Naive thymus-derived CD4-positive, alpha-beta T cell (primary cell): ENCODE measurements around the gene MTFR2. TPM values are rescaled to one million over a fixed set of nuclear protein-coding genes. Genes with fewer than 3 reads are reported as not detected.

ENCODE experiments used
- ATAC-seq: fragments of 150-1000 bp; cut with Tn5 transposase; 2 replicates; pipeline ENCODE4 v1.10.0; 2021; ENCODE audit warnings: mild to moderate bottlenecking, moderate library complexity
- CTCF ChIA-PET: fragments of 350-600 bp; sonication (Branson Sonifier 250); formaldehyde crosslinking; loops from one replicate; lab custom pipeline; 2021; ENCODE audit warnings: antibody characterized with exemption; lab: Charles Lee
- POLR2A ChIA-PET: fragments of 350-600 bp; sonication (Branson Sonifier 250); formaldehyde crosslinking; loops from one replicate; lab custom pipeline; 2021; ENCODE audit warnings: antibody characterized with exemption, inconsistent platforms; lab: Charles Lee
- DNase-seq, 9 donors: peaks; one replicate each; pipeline versions ENCODE4 v3.0.0 to v3.0.0-alpha.2; 2020 to 2022; ENCODE audit warnings: mixed read lengths in 1 of 9
- H3K27ac ChIP-seq: one replicate; pipeline ENCODE4 v1.7.0; 2013; ENCODE audit warnings: mild to moderate bottlenecking, low read depth, low read length, moderate library complexity
- H3K27me3 ChIP-seq, 2 donors: one replicate each; pipeline ENCODE4 v1.7.0; 2013; ENCODE audit warnings: low read length in 2 of 2, mild to moderate bottlenecking in 2 of 2, moderate library complexity in 2 of 2; ENCODE audit not compliant: control insufficient read depth in 2 of 2, insufficient read depth in 2 of 2
- H3K36me3 ChIP-seq, 3 experiments: 1 replicate in 2 of 3; 2 replicates in 1 of 3; pipeline ENCODE4 v1.7.0; 2013; ENCODE audit warnings: low read length in 3 of 3, mild to moderate bottlenecking in 3 of 3, moderate library complexity in 1 of 3; ENCODE audit not compliant: insufficient read depth in 3 of 3, control insufficient read depth in 2 of 3
- H3K4me1 ChIP-seq, 2 donors: one replicate each; pipeline ENCODE4 v1.7.0; 2013; ENCODE audit warnings: low read length in 2 of 2, mild to moderate bottlenecking in 2 of 2, moderate library complexity in 1 of 2; ENCODE audit not compliant: control insufficient read depth in 2 of 2, insufficient read depth in 2 of 2
- H3K4me3 ChIP-seq: 2 replicates; pipeline ENCODE4 v1.7.0; 2013; ENCODE audit warnings: mild to moderate bottlenecking, low read length
- H3K9me3 ChIP-seq, 3 experiments: 1 replicate in 2 of 3; 2 replicates in 1 of 3; pipeline ENCODE4 v1.7.0; 2013; ENCODE audit warnings: low read length in 3 of 3; ENCODE audit not compliant: control insufficient read depth in 2 of 3
- H3K27ac Mint-ChIP-seq, 9 donors: one replicate each; pipeline ENCODE4 v1.8.0; 2020 to 2022; ENCODE audit warnings: mixed read lengths in 9 of 9, mild to moderate bottlenecking in 8 of 9, moderate library complexity in 5 of 9, inconsistent platforms in 2 of 9
- H3K27me3 Mint-ChIP-seq, 5 donors: one replicate each; pipeline ENCODE4 v1.8.0; 2021 to 2022; ENCODE audit warnings: mixed read lengths in 5 of 5, mild to moderate bottlenecking in 1 of 5
- H3K36me3 Mint-ChIP-seq, 5 donors: one replicate each; pipeline ENCODE4 v1.8.0; 2020 to 2022; ENCODE audit warnings: mixed read lengths in 5 of 5, mild to moderate bottlenecking in 3 of 5, inconsistent platforms in 1 of 5
- H3K4me1 Mint-ChIP-seq, 7 donors: one replicate each; pipeline ENCODE4 v1.8.0; 2020 to 2022; ENCODE audit warnings: mixed read lengths in 7 of 7, mild to moderate bottlenecking in 3 of 7, inconsistent platforms in 1 of 7
- H3K4me3 Mint-ChIP-seq, 10 donors: one replicate each; pipeline ENCODE4 v1.8.0; 2020 to 2022; ENCODE audit warnings: mild to moderate bottlenecking in 10 of 10, mixed read lengths in 10 of 10, moderate library complexity in 6 of 10, inconsistent platforms in 2 of 10
- H3K9me3 Mint-ChIP-seq, 11 donors: one replicate each; pipeline ENCODE4 v1.8.0; 2020 to 2022; ENCODE audit warnings: mixed read lengths in 11 of 11, mild to moderate bottlenecking in 4 of 11, inconsistent platforms in 1 of 11, moderate library complexity in 1 of 11
- intact Hi-C, 2 donors: fragments of 100-400 bp; cut with micrococcal nuclease; formaldehyde crosslinking; loops; one replicate each; pipeline ENCODE4 v1.15.1; 2023
- polyA plus RNA-seq, 2 donors: library from polyadenylated mRNA; unstranded; fragments of 300-500 nt; fragmentation: Illumina TruSeq; gene quantifications; one replicate each; pipeline ENCODE4 v1.2.3, GENCODE V29; 2021
- total RNA-seq, 6 experiments: library from RNA in 5 of 6; stranded (reverse) in 5 of 6; gene quantifications; 1 replicate in 5 of 6; 2 replicates in 1 of 6; pipeline ENCODE4 v1.2.3 and lab custom pipeline; 2021 to 2026

The MTFR2 gene
- total and polyA plus RNA-seq, 7 experiments from 2014 or later, result 0.63 to 20.4 (median 1.2) TPM

DNA sequence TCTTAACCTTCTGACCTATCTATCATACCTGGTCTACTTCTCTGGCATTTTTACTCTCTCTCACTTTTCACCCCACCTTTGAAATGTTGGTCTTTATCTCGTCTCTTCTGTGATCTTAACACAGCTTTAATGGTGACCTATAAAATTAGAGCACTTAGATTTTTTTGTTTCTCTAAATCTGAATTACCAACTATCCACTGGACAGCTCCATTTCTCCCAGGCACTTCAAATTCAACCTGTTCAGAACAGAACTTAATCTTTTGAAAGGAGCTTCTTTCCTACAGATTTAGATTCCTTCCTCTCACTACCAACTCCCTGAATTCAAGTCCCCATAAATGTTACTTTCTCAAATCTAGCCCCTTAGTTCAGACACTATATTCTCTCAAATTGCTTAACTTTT lies 15.0 kb upstream of the MTFR2 start:
- POLR2A ChIA-PET, result interaction anchor here (2.7 kb wide), 1 partner anchor 24 kb away, joined by 15 read pairs; the partner anchor contains the start of gene BCLAF1
- intact Hi-C loops, result loop anchor here in 1 of 2 donors (1.0 to 2.0 kb wide), 2 partner anchors 10 to 14 kb away; partner anchors contain the start of gene MTFR2
- H3K4me3 ChIP-seq, result no peak overlapping the region
- no peak for ATAC-seq
- Mint-ChIP-seq H3K27ac (peak overlapping the region in 8 of 9 donors; percentile 21 to 80 (median 42)), H3K36me3 (peaks cover 18 to 63% (median 34%) of the 10 kb centered on the region in 5 donors), H3K27me3 (no peaks in the 10 kb centered on the region), H3K4me1 (peaks cover 17 to 61% (median 42%) of the 10 kb centered on the region in 7 donors), H3K9me3 (no peaks in the 10 kb centered on the region), H3K4me3 (no peak overlapping the region)
- H3K9me3 ChIP-seq, result no peaks in the 10 kb centered on the region
- H3K27ac ChIP-seq, result no peak overlapping the region
- H3K36me3 ChIP-seq, result peaks cover 21 to 88% (median 85%) of the 10 kb centered on the region in 3 experiments
- no peak for DNase-seq
- CTCF ChIA-PET, result no interaction called here
- H3K27me3 ChIP-seq, result no peaks in the 10 kb centered on the region
- H3K4me1 ChIP-seq, result peaks cover 0 to 6% of the 10 kb centered on the region in 2 donors

DNA sequence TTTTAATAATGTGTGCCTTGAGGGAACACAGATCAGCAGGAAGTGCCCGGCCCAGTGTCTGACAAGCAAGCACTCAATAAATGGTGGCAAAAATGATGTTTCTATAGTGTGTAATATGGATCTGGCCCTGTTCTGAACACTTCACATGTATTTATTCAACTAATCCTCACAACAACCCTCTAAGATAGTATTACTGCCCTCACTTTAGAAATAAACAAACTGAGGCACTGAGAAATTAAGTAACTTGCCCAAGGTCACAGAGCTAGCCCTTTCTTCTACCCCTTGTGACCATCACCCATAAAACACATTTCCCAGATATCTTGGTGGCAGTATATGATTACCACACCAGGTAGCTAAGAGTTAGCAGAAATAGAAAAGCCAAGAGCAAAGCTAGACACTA lies 12.8 kb upstream of the MTFR2 start:
- Histone ChIP-seq H3K4me1 (peaks cover 0 to 5% of the 10 kb centered on the region in 2 donors), H3K9me3 (no peaks in the 10 kb centered on the region), H3K36me3 (peaks cover 30 to 88% (median 80%) of the 10 kb centered on the region in 3 experiments), H3K27ac (no peak overlapping the region), H3K4me3 (no peak overlapping the region), H3K27me3 (no peaks in the 10 kb centered on the region)
- ATAC-seq, result peak; percentile 19
- no peak for DNase-seq
- Mint-ChIP-seq H3K4me1 (peaks cover 17 to 51% (median 40%) of the 10 kb centered on the region in 7 donors), H3K4me3 (no peak overlapping the region), H3K27me3 (no peaks in the 10 kb centered on the region), H3K27ac (peak overlapping the region in 3 of 9 donors; percentile 7 to 12 (median 9)), H3K36me3 (peaks cover 15 to 50% (median 29%) of the 10 kb centered on the region in 5 donors), H3K9me3 (no peaks in the 10 kb centered on the region)
- ChIA-PET POLR2A (interaction anchor here (0.8 to 1.9 kb wide), 2 partner anchors 12 to 27 kb away, joined by 3 to 8 read pairs; partner anchors contain the start of gene BCLAF1), CTCF (interaction anchor here (0.8 to 1.1 kb wide), 2 partner anchors 54 to 1347 kb away, joined by 3 read pairs; no protein-coding TSS in a partner anchor)
- intact Hi-C loops, result no loop called here

DNA sequence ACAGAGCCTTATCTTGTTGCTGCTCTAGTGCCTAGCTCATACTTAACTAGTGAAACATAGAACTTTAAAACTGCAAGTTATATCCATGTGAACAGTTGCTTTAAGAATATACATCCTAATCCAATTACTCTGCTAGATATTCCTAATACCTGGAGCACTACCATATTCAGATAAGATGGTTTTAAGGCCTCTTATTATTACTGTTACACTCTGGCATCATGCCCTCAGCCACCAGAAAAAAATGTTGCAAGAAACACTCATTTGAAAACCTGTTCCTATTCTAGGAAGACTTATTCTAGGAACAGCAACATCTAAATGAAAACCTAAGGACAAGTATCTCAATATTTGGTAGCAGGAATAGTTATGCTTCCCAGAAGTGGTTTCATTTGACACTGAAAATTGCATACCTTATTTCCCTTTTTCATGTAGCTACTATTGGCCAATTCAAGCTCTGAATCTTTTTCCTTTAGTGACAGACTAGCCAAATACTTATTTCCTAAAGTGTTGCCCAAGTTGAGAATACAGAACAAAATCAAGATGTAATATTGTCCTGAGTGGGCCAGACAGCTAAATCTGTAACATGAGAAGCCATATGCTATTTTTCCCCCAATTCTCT lies 4.8 kb upstream of the MTFR2 start:
- Histone ChIP-seq H3K36me3 (peaks cover 11 to 25% (median 20%) of the 10 kb centered on the region in 3 experiments), H3K27ac (no peak overlapping the region), H3K27me3 (no peaks in the 10 kb centered on the region), H3K4me1 (peaks cover 4 to 7% of the 10 kb centered on the region in 2 donors), H3K9me3 (no peaks in the 10 kb centered on the region), H3K4me3 (no peak overlapping the region)
- ATAC-seq (no peak), DNase-seq (no peak)
- Mint-ChIP-seq H3K36me3 (peaks cover 0 to 18% (median 7%) of the 10 kb centered on the region in 5 donors), H3K4me3 (no peak overlapping the region), H3K27me3 (no peaks in the 10 kb centered on the region), H3K27ac (peak overlapping the region in 3 of 9 donors; percentile 4 to 28 (median 26)), H3K9me3 (peaks cover 0 to 4% (median 0%) of the 10 kb centered on the region in 11 donors), H3K4me1 (peaks cover 3 to 37% (median 33%) of the 10 kb centered on the region in 7 donors)
- POLR2A ChIA-PET, result interaction anchor here (1.0 to 12.4 kb wide), 2 partner anchors 34 to 46 kb away, joined by 3 to 154 read pairs; partner anchors contain the start of gene BCLAF1
- CTCF ChIA-PET, result interaction anchor here (0.7 to 1.6 kb wide), 2 partner anchors 63 to 881 kb away, joined by 4 to 6 read pairs; no protein-coding TSS in a partner anchor
- intact Hi-C loops, result loop anchor here in 1 of 2 donors (5.0 kb wide), 1 partner anchor 567 kb away; the partner anchor contains the start of gene PEX7

DNA sequence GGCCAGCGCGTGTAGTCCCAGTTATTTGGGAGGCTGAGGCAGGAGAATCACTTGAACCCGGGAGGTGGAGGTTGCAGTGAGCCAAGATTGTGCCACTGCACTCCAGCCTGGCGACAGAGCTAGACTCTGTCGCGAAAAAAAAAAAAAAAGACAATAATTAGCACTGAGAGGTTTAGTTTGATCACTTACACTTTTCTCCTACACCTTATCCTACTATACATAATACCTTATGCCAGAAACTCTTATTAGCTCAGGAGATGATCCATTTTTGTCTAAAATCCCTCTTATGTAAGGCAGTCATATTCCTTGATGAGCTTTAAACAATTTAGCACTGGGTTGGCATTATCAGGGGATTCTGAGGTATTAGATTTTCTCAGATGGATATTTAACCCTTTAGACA lies 3.6 kb upstream of the MTFR2 start:
- peaks cover 6 to 45% (median 42%) of the 10 kb centered on the region in 7 donors for H3K4me1 Mint-ChIP-seq
- Histone ChIP-seq H3K27ac (no peak overlapping the region), H3K9me3 (no peaks in the 10 kb centered on the region), H3K4me3 (no peak overlapping the region), H3K36me3 (peaks cover 4 to 16% (median 14%) of the 10 kb centered on the region in 3 experiments), H3K4me1 (peaks cover 7 to 15% of the 10 kb centered on the region in 2 donors), H3K27me3 (no peaks in the 10 kb centered on the region)
- peaks cover 0 to 6% (median 0%) of the 10 kb centered on the region in 11 donors for H3K9me3 Mint-ChIP-seq
- POLR2A ChIA-PET, result interaction anchor here (1.0 to 12.4 kb wide), 2 partner anchors 35 to 47 kb away, joined by 3 to 154 read pairs; partner anchors contain the start of gene BCLAF1
- intact Hi-C loops, result loop anchor here in 1 of 2 donors (5.0 kb wide), 1 partner anchor 569 kb away; the partner anchor contains the start of gene PEX7
- H3K27me3 Mint-ChIP-seq, result no peaks in the 10 kb centered on the region
- ATAC-seq (no peak), DNase-seq (no peak)
- peaks cover 0 to 12% (median 6%) of the 10 kb centered on the region in 5 donors for H3K36me3 Mint-ChIP-seq
- no peak overlapping the region for H3K4me3 Mint-ChIP-seq
- CTCF ChIA-PET, result interaction anchor here (1.6 kb wide), 1 partner anchor 64 kb away, joined by 6 read pairs; no protein-coding TSS in a partner anchor
- H3K27ac Mint-ChIP-seq, result peak overlapping the region in 3 of 9 donors; percentile 52 to 79 (median 75)

DNA sequence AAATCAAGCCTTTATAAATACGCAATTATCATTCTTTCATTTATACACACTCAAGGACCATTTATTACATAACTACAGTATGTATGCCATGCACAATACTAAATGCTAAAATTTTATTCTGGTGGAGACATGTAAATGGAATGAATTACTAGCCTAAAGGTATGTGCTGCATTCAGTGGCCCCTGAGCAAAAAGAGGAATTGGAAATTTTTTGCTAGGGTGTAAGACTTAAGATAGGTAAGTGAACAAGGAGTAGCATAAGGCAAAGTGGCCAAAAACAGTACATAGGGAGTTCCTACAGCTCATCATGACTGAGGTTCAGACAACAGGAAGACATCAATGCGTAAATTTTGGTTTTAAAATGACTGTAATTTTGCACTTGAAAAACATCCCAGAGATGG lies 2.3 kb upstream of the MTFR2 start:
- ChIA-PET CTCF (interaction anchor here (0.9 to 1.0 kb wide), 2 partner anchors 29 to 35 kb away, joined by 3 read pairs; no protein-coding TSS in a partner anchor), POLR2A (interaction anchor here (0.7 to 12.4 kb wide), 2 partner anchors 36 to 58 kb away, joined by 8 to 154 read pairs; partner anchors contain the start of gene BCLAF1)
- Histone ChIP-seq H3K36me3 (peaks cover 0 to 8% (median 7%) of the 10 kb centered on the region in 3 experiments), H3K27ac (no peak overlapping the region), H3K9me3 (no peaks in the 10 kb centered on the region), H3K4me3 (no peak overlapping the region), H3K27me3 (no peaks in the 10 kb centered on the region), H3K4me1 (peaks cover 7 to 15% of the 10 kb centered on the region in 2 donors)
- Mint-ChIP-seq H3K4me1 (peaks cover 6 to 55% (median 43%) of the 10 kb centered on the region in 7 donors), H3K4me3 (peak overlapping the region in 1 of 10 donors; percentile 16), H3K9me3 (peaks cover 0 to 7% (median 0%) of the 10 kb centered on the region in 11 donors), H3K27me3 (no peaks in the 10 kb centered on the region), H3K27ac (peak overlapping the region in 6 of 9 donors; percentile 5 to 79 (median 43)), H3K36me3 (peaks cover 0 to 18% (median 0%) of the 10 kb centered on the region in 5 donors)
- DNase-seq, result no peak
- no peak for ATAC-seq
- intact Hi-C loops, result loop anchor here in 1 of 2 donors (5.0 kb wide), 1 partner anchor 570 kb away; the partner anchor contains the start of gene PEX7

DNA sequence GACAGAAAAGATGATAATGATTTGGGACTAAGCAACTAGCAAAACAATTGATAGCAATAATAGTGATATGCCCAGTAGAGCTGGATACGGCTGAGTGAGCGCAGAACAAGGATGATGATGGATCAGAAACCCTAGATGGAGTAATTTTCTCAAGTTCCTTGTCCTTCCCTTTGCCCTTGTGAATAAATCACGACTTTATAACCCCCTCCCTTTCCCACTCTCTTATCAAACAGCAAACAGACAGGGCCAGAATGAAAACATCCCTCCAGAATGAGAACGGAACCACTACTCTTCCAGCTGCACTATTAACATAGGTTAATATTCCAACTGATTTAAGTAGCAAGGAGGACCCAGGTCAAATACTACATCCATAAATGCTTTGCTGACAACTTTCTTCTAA lies 1.3 kb upstream of the MTFR2 start:
- intact Hi-C loops, result loop anchor here in 1 of 2 donors (2.0 to 5.0 kb wide), 2 partner anchors 13 to 571 kb away; partner anchors contain the start of gene PEX7
- H3K27me3 Mint-ChIP-seq, result no peaks in the 10 kb centered on the region
- H3K4me3 ChIP-seq, result peak overlapping the region; percentile 81

More for the DNA sequence above, 1.3 kb upstream of the MTFR2 start:
- Histone ChIP-seq H3K4me1 (peaks cover 7 to 15% of the 10 kb centered on the region in 2 donors), H3K9me3 (no peaks in the 10 kb centered on the region), H3K27ac (no peak overlapping the region), H3K36me3 (no peaks in the 10 kb centered on the region), H3K27me3 (no peaks in the 10 kb centered on the region)
- peak overlapping the region; percentile 91 to 99 (median 94) for H3K4me3 Mint-ChIP-seq
- ChIA-PET CTCF (interaction anchor here (1.0 to 2.7 kb wide), 2 partner anchors 30 to 37 kb away, joined by 3 to 19 read pairs; partner anchors contain the start of gene BCLAF1), POLR2A (interaction anchor here (0.8 to 12.4 kb wide), 5 partner anchors 10 to 1070 kb away, joined by 3 to 154 read pairs (median 4); partner anchors contain the start of genes BCLAF1 and MYB)
- peaks cover 0 to 17% (median 0%) of the 10 kb centered on the region in 5 donors for H3K36me3 Mint-ChIP-seq
- peaks cover 6 to 59% (median 43%) of the 10 kb centered on the region in 7 donors for H3K4me1 Mint-ChIP-seq
- no peak for ATAC-seq
- peak overlapping the region in 6 of 9 donors; percentile 2 to 89 (median 70) for H3K27ac Mint-ChIP-seq
- H3K9me3 Mint-ChIP-seq, result peaks cover 0 to 7% (median 0%) of the 10 kb centered on the region in 11 donors
- DNase-seq, result no peak
